Adrenal gland (tissue), 5 donors: Measurements from ENCODE around the gene UNC79.

Experiments
- CTCF ChIP-seq, 6 experiments: fragments of 450-650 bp in 4 of 6; fragments of 200-600 bp in 2 of 6; sonication (generic) in 1 of 6; IDR thresholded peaks; 1 replicate in 5 of 6; 2 replicates in 1 of 6; pipeline versions ENCODE4 v1.5.1 to v1.8.0; 2016 to 2021; ENCODE audit warnings: antibody characterized with exemption in 6 of 6, mild to moderate bottlenecking in 2 of 6, moderate library complexity in 1 of 6
- POLR2A ChIP-seq, 2 donors: fragments of 450-650 bp; IDR thresholded peaks; one replicate each; pipeline ENCODE4 v1.6.1; 2017; ENCODE audit warnings: antibody characterized with exemption in 2 of 2, mild to moderate bottlenecking in 2 of 2, moderate library complexity in 1 of 2
- donor health status: DM: no; HTN: no; CAD: no.

GRCh38 chr14:93663317-93663716 is 232.6 kb downstream of the UNC79 start:
- TF ChIP-seq POLR2A (IDR thresholded peaks at IDR 0.05) (no peak), CTCF (IDR thresholded peaks at IDR 0.05) (no peak)
